HG02970 (cell line): ENCODE data around the gene CA5B.
"Not testable (repeated sequence)": the region's sequence is repeated elsewhere in the genome, so short reads cannot be mapped to it uniquely, and the experiment has no call there.

ENCODE experiments used
- ATAC-seq: cut with Tn5 transposase; IDR thresholded peaks from one replicate; pipeline ENCODE4 v1.9.1; 2021; ENCODE audit warnings: mild to moderate bottlenecking, moderate library complexity, moderate number of reproducible peaks; ENCODE audit not compliant: unreplicated experiment, low FRiP score

The CA5B gene

DNA sequence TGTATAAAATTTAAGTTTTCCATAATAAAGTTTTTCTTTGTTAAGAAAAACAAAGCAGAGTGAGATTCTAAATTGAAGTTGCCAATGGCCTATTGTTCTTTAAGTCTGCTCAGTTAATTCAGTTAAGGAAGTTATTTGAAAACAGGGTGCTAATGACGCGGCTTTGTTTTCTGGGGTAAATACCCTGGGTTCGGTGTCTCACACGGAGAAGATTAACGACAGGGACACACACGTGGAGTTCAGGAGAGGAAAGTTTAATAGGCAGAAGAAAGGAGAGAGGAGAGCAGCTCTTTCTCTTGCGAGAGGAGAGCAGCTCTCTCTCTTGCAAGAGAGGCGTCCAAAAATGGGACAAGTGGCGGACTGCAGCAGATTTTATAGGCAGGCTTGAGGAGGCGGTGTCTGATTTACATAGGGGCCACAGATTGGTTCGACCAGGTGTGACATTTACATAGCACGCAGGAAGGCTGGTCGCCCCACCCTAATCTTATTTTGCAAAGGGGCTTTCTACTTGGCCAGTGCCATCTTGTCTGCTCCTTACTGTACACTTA is 9.6 kb downstream of the CA5B start:
- ATAC-seq, result no peak

- no peak for ATAC-seq
Measured at GRCh38 chrX:15748841-15749240, 10.8 kb downstream of the CA5B start.

DNA sequence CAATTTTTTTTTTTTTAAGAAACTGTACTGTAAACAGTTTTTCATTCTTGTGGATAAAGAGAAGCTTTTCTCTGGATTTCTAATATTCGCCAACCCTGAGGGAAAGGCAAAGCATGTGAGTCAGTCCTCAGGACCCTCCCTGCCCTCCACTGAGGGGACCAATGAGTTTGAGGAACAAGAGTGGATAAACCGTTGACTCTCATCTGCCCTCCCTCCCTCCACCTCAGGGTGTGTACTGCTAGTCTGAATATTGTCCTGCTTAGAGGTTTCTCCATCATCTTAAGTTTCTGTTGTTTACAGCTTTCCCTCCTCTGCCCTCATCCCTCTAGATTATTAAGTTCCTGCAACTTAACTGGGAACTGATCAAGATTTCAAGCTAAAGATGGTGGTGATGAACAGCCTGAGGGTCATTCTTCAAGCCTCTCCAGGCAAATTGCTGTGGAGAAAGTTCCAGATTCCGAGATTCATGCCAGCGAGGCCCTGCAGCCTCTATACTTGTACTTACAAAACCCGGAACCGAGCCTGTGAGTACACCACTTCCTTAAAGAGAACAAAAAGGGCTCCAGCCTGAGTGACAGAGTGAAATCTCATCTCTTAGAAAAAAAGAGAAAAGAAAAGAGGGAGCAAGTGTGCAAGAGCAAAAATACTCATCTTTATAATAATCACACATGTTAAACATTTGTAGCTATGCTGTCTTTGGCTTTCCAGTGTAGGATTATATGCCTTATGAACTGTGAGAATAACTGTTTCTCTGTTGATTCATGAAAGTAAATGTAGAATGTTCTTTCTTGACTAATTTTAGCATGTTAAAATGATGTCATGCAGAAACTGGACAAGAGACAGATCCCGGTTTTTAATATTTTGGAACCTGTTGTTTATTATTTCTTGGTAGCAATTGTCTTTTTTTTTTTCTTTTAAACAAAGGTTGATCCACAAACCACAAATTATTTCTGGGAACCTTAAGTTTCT is 11.9 kb downstream of the CA5B start:
- no peak for ATAC-seq

DNA sequence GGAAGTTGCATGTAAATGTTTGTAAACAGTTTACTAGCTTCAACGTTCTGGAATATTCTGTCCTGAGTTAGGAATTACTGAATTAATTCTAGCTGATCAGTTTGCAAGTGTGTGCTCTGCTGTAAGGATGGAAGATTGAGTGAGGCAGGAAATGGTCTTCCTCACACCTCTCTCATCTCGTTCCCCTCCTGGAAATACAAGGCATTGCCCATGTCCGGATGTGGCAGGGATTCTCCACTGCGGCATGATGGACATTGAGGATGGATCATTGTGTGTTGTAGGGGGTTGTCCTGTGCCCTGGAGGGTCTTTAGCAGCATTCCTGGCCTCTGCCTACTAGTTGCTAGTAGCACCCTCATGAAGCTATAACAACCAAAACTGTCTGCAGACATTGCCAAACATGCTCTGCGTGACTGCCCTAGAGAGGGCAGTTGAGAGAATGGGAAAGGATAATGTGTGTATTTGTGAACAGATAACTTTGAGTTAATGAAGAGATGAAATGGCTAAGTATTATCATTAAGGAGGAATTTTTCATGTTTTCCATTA is 12.6 kb downstream of the CA5B start:
- no peak for ATAC-seq

DNA sequence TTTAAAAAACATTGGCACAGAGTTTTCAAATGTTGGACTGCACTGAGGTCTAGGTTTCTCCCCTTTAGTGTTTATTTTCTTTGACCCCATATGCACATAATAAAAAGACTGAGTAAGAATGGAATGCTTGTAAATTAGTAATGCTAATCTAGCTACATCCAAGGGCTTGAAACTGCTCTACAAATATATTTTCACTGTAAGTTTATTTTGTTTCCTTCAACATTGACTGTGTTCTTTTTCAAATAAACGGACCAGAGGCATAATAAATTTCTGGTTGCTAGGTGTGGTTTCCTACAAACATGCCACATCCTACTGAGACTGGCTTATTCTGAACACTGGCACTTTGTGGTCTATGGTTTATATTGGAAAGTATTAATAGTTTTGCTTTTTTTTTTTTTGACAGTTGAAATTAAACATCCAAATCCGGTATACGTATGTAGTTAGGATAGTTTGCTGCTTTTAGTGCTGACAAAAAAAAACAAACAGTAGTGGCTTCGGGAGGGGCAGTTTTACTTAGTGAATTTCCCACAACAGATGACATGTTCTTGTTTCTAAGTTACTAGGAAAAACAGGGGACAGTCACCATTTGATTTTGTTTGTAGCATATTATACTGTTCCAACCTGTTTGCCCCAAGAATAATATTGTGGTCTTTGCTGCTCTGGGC is 13.2 kb downstream of the CA5B start:
- no peak for ATAC-seq

DNA sequence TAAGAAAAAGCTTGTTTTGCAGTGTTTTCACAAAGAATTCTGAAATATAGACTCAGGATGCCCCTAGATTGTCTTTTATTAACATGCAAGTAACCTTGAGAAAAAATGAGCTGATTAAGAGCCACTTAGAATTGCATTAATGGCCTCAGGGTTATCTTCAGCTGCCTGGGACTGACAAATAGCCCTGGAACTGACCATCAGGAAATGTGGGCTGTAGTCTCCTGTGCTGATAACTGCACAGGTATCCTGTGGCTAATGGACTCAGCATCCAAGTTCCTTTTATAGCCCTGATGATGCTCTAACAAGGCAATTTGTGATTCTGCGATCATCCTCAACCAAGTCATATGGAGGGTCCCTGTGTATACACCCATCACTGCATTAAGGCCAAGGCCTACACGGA is 17.0 kb downstream of the CA5B start:
- no peak for ATAC-seq

GRCh38 chrX:15758140-15758539 is 20.1 kb downstream of the CA5B start:
- ATAC-seq, result no peak

DNA sequence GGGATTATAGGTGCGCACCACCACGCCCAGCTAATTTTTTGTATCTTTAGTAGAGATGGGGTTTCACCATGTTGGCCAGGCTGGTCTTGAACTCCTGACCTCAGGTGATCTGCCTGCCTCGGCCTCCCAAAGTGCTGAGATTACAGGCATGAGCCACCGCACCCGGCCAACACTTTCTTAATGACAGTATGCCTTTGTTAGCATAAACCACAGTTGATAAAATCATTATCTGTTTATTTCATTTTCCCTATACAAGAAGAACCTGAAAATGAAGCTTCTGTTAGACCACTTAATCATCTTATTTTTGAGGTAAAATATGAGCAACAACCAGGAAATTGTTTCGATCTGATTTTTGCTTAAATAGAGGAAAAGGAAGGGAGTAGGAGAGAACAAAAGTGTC is 21.8 kb downstream of the CA5B start:
- ATAC-seq, result not testable (repeated sequence)

GRCh38 chrX:15761564-15762191 is 23.6 kb downstream of the CA5B start:
- ATAC-seq, result no peak

GRCh38 chrX:15769300-15769954 is 31.4 kb downstream of the CA5B start:
- ATAC-seq, result no peak

DNA sequence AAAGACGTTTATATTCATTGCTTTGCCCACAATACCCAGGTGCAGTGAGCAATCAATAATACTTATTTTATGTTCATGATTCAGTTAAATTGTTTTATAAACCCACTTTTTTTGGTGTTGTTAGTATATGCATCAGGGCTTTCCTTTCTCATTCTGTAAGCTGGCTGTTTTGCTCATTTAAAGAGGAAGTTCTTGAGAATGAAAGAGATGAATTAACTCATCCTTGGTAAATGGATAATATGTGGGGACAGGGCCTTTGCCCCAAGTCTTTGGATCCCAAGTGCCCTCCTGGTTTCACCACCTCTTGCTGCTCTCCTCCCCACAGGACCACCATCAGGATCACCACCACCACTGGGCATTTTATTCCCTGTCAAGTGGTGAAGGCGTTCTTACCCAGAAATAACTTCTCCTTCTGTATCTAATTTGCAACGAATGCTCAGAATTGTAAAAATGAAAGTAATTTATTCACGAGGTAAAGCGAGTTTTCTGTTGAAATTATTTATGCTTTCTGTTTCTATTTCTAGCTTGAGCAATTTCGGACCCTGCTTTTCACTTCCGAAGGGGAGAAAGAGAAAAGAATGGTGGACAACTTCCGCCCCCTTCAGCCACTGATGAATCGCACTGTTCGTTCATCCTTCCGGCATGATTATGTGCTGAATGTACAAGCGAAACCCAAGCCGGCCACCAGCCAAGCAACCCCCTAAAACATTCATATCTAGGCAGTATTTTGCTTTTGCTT is 44.1 kb downstream of the CA5B start:
- ATAC-seq, result peak; percentile 77

DNA sequence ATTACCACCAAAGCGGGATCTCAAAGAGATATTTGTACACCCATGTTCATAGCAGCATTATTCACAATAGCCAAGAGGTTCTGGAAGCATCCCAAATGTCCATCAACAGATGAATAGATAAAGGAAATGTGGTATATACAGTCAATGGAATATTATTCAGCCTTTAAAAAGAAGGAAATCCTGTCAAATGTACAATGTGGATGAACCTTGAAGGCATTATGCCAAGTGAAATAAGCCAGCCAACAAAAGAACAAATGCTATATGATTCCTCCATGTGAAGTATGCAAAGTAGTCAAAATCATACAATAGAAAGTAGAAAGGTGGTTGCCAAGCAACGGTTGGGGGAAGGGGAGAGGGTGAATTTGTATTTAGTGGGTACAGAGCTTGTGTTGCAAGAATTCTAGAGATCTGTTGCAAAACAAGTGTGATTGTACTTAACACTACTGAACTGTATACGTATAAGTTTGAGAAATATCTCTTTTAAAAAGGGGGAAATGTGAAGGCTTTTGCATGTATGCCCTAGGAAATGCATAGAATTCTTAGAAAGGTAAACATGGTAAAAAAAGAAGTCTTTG is 47.2 kb downstream of the CA5B start:
- ATAC-seq, result no peak

DNA sequence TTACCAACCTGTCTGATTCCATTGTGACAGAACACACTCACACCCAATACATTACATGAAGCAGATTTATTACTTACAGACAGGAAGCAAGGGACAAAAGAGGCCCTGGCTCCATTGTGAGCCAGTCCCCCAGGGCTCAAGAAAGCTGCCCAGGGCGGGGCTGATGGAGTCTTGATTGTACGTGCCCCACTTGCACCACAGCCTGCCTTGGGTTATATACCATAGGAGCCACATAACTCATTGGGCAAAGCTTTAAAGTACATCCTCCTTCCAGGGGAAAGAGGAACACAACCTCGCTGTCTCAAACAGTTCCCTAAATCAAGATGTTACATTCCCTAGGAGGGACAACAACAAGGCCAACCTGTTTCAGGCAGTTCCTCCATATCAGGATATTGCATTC is 48.8 kb downstream of the CA5B start:
- ATAC-seq, result no peak

DNA sequence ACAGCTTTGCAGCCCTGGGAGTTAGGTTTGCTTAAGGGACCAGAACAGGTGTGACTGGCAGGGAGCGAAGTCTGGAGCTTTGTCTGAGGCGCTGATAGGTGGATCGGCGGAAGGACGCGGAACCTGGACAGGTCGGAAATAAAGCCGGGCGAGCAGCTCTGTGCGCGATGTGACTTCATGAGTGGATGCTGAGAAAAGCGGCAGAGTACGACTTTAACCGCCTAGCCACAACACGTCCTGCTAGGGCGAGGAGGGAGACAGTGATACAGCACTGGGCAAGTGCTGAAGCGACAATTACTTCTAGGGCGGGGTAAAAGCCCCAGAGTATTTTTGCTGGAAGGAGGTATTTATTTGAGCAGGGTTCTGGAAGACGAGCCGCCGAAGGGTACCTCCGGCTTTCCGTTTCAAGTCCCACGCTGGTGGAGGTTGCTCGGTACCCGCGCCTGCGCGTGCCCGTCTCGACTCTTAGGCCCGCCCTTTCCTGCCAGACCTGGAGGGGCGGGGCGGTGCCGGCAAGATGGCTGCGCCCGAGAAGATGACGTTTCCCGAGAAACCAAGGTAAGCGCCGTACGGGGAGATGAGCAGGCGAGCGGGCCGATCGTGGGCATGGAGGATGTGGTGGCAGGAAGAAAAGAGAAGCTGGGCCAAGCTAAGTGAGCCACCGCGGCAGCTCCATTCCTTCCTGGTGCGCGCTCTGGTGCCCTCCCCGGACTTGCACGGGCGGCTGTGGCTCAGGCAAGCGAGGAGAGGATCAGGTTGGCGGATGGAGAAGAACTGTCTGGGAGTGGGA is 52.1 kb downstream of the CA5B start, which contains the start of gene ZRSR2:
ZRSR2 (plus strand) TSS at position 506 of the 790 bp plus-strand sequence; CDS start at position 518, 12 bp downstream.
- ATAC-seq, result peak; percentile 93

- peak; percentile 13 for ATAC-seq
Measured at GRCh38 chrX:15790769-15791290, 52.8 kb downstream of the CA5B start.

GRCh38 chrX:15797707-15798106 is 59.6 kb downstream of the CA5B start:
- ATAC-seq, result no peak

- ATAC-seq, result no peak
Measured at GRCh38 chrX:15804563-15804962, 66.5 kb downstream of the CA5B start.

DNA sequence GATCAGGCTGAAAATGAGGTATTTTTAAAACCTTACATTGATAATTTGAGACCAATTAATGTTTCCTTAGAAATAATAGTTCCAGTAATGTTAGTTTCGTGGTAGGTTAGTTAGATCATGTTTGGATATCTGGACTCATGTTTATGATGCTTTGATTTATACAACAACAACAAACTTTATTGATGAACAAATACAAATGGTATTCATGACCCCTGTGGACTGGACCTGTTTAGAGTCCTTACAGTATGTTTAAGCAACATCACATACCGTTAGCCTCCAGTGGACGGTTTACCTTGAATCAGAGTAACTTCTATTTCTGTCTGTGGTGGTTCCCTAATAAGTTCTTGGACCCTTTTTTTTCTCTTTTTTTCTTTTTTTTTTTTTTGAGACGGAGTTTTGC is 70.2 kb downstream of the CA5B start:
- no peak for ATAC-seq
